ENCODE results near the gene MMP24OS.
A peak's percentile ranks its signal among the peaks of the same experiment; 100 is the strongest.
"Not testable (repeated sequence)": the region's sequence is repeated elsewhere in the genome, so short reads cannot be mapped to it uniquely, and the experiment has no call there.

Gene MMP24OS

DNA sequence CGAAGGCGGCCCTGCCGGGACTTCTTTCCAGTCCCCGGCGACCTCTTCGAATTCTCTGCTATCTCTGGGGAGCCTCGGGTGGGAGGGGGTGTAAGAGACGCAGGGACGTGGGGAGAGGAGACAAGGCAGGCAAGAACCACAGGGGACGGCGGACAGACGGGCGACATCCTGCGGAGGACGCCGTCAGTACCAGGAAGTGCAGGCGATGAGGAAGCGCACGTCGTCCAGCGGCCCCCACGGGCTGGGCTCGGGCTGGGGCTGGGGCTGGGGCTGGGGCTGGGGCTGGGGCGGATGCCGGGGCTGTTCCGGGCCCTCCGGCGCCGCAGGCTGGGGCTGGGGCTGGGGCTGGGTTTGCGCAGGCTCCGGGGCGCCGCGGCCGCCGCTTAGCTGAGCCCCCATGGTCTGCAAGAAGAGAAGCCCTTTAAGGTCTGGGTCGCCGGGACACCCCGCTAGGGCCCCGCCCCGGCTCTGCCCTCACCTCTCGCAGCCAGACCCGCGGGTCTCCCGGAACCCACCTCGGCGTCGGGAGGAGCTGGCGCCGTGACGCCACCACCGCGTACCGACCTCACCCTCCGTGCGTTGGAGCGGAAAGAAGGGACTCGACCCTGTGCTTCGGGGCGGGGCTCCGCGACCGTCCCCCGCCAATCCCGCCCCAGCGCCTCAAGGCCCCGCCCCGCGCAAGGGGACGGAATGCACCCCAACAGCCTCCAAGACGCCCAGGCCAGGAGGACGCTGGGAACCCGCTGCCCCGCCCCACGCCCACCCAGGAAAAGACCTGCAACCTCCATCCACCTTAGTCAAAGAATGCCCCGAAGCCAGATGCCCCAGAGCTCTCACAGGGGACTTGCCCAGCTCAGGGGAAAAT is at the start of gene MMP24OS:
TSS of gene MMP24OS (minus strand) at position 592 of the 865 bp plus-strand sequence. CDS start at position 399, 193 bp downstream.
- DNase-seq = peak; percentile 22

DNA sequence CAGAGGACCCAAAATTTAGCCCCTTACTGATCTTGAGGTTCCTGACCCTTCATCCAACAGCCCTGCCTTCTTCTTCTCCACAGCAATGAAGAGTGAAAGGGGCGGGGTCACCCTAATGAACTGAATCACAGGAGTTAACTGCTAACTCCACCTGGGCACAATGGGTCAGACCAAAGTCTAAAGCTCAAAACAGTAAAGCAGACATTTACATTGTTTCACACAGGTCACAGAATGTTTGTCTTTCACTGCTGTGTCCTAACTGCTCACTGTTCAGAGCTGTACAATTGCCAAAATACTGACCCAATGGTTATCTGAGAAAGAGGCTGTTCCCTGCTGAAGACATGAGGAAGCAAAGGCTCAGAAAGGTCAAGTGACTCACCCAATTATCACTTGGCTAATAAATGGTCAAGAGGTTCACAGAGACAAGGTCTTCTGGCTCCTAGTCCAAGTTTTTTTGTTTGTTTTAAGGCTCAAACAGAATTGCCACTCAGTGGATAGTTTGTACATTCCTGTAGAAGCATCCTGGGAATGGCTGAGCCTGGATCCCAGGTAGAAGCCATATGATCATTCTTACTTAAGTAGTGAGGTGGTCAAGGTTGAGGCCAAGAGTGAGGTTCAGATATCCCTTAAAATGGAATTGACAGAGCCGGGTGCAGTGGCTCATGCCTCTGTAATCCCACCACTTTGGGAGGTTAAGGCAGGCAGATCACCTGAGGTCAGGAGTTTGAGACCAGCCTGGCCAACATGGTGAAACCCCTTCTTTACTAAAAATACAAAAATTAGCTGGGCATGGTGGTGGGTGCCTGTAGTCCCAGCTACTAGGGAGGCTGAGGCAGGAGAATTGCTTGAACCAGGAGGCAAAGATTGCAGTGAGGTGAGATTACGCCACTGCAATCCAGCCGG is 49.4 kb upstream of the MMP24OS start:
- DNase-seq = no peak

DNA sequence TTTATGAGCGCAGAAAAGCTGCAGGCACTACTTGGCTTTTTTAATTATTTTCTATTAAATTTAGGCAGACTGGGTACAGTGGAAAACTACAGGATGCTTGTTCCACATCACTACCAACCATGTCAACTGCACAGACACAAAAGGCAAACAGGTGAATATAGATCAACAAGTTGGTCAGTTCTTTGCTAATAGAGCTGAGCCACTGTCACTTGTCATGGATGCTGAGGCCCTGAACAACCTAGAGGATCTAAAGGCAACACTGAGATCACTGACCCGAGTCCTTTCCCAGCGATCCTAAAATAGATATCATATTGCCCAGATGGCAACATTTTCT is 48.8 kb upstream of the MMP24OS start:
- DNase-seq = no peak

DNA sequence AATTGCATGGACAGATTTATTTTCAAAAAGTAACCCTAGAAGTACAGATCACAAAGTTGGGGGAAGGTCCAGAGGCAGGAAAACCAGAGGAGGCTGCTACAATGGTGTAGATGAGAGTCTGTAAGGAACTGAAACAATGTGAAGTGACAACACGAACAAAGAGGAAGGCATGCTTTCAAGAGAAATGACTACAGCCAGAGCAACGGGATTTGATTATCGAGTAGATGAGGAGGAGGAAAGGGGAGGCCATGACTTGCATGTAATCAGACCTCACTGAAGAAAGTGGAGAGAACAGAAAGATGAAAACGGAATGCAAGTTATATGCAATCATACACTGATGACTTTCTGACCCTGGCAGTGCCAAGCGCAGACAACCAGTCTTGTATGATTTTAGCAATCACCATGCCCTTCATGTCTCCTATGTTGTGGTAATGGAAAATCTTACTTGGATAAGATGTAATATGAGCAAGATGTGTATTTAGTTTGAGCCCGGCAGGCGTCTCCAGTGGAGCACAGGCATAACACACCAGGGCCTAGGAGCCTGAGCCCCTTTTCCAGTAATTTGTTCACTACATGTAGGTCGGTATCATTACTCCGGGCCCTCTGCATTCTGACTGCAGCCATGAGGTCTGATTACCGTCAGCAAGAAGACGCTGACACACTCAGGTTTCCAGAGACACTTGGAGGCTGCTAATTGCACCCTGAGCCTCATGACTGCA is 48.3 kb upstream of the MMP24OS start:
- DNase-seq = no peak

DNA sequence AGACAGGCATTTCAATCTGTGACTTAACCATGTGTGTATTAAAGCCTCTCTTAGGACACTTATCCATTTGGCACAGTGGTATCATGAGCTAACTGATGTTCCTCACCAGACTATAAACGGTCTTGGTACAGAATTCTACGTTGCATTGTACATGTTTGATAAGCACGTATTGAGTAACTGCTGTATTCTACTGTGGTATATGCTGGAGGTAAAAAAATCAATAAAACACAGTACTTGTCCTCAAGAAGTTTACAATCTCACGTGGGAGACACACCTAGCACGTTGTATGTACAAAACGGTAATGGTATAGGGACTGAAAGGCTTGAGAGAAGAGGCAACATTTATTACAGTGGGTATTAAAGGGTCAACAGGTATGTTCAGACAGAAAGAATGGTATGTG is 47.5 kb upstream of the MMP24OS start:
- no peak for DNase-seq

DNA sequence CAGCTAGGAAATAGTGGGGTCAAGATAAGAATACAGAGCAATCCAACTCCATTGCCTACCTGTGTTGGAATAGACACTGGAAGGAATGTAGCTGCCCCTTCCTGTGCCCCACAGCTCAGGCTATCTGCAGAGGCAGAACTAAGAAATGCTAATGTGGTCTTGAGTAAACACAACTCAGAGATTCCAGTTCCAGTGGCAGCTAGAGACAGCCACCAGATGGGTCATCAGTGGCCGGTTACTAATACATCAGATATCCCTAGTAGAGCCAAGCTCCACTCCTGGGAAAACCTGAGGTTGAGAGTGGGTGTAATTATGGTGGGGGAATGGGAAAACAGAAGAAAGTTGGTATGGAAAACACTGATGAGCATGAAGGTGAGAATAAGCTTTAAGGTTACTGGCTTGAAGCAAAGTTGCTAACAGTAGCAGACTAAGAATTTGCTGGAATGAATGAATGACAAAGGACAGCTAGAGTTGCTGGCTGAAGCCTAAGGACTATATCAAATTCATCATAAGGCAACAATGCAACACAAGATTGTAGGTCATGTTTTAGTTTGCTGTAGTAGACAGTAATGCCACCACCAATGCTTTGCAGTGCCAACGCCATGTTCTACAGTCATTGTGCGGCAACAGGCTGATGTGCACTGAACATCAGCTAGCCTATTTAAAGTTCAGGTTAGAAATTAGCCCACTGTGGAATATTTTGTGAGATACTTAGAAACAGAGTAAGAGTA is 42.6 kb upstream of the MMP24OS start:
- DNase-seq = no peak

DNA sequence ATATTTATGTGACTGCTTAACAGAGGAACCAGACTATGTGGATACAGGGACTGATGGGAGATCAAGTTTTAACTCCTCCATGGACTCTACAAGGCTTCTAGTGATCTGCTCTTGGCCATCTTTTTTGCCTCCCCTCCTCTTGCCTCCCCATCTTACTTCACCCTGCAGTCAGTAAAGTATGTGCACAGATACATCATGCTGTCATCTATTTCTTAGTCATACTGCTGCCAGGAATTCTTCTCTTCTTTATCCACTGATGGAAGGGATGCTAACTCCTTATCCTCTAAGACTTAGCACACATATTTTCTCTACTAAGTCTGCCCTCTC is 41.9 kb upstream of the MMP24OS start:
- no peak for DNase-seq

DNA sequence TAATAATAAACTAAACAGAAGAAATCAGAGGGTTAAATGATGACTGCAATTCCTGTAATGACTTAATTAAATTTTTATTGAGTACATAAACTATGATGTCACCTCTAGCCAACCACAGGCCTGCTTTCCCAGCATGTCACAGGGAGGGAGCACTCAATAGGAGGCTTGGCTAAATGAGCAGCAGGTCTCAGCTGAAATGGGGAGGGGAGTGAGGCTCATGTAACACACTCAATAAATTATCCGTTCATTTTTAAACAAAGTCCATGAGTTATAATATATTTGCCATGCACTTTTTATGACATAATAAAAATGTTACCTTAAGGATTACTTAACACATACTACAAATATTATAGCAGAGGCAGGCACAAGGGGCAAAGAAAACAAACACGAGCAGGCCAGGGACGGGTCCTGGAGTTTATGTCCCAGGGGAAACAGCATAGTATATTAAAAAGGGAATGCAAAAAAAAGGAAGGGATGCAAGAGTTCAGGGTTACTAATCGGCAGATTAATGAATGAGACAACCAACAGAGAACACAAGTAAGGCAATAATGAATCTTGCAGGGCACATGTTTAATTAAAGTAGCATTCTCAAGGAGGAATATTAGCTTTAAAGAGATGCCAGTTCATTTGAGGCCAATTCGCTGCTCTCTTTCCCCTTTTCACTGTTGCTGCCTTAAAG is 41.4 kb upstream of the MMP24OS start:
- DNase-seq = no peak

DNA sequence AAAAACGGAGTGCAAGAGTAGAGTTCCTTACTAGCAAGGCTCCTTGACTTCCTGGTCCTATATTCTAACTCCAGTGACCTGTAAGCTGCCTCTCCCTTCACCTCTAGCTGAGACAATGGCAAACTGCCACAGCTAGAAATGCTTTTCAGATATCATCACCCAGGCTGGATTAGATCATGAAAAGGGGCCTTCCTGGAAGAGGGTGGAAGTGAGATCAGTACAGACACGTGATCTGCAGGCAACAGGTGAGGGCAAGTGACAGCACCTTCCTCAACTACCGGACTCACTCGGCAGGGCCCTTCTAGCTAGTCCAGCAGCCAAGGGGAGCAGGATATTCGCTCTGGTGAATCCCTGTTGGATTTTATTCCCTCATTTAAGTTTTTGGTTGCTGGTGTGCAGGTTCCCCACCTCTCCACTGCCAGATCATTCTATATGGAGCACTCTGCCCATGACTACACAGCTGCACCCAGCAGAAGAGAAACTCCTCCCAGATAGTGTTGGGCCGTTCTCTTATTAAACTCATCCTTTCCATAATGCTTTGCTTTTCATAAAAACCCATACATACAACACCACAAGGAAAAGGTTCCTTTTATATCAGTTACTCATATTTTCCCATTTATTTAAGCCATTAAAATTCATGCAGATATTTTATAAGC is 40.7 kb upstream of the MMP24OS start:
- no peak for DNase-seq

DNA sequence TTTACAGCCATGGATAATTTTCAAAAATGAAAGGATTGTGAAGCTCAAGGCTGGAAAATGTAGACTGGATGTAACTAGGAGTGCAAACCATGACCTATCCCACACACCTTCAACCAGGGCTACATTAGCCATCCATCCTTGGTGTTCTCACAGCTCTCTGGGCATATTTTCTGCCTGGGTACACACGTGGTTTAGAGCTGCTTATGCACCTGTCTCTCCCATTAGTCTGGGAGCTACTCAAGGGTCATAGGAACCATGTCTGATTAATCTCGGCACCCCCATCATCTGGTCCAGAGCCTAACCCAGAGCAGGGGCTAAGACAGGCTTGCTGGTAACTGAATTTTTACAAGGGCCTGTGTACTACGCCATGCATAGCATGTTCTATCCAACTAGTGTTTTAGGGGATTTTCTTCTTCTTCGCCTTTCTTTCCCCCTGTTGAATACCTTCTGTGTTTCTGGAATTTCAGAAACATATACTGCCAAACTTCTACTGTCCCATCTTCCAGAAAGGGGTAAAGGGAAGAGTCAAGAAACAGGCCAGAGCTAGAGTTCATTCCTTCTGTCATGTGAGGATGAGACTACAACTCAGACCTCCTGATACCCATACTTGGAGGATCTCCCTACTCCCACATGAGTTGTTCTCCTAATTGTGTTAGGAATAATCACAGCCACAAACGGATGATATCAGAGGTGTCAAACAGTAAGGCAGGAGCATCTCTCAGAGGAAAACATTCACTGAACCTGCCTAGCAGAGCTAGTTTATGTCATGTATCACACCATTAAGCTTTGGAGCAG is 39.7 kb upstream of the MMP24OS start:
- no peak for DNase-seq

DNA sequence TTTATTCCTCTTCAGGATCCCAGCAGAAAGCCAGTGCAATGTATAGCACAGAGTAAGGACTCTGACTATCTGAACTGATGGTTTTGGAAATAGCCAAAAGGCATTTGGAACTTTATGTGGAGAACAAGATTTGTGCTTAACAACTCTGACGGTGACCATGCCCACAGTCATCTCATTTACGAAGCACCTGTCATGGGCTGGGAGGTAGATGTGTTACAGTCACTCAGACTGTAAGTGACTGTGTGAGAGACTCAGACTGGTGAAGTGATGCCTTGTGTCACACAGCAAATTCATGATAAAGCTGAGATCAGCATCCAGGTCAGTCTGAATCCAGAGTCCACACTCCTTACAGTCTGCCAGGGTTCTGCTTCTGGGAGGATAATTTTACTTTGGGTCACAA is 38.2 kb upstream of the MMP24OS start:
- no peak for DNase-seq

DNA sequence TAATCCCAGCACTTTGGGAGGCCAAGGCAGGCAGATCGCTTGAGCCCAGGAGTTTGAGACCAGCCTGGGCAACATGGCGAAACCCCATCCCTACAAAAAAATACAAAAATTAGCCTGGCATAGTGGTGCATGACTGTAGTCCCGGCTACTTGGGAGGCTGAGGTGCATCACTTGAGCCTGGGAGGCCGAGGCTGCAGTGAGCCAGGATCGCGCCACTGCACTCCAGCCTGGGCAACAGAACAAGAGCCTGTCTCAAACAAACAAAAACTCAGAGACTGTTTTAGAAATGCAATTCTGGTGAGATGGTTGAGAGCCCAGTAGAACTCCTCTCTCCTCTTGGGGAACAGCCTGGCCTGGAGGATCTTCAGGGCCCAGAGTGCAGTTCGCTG is 37.7 kb upstream of the MMP24OS start:
- DNase-seq = not testable (repeated sequence)

DNA sequence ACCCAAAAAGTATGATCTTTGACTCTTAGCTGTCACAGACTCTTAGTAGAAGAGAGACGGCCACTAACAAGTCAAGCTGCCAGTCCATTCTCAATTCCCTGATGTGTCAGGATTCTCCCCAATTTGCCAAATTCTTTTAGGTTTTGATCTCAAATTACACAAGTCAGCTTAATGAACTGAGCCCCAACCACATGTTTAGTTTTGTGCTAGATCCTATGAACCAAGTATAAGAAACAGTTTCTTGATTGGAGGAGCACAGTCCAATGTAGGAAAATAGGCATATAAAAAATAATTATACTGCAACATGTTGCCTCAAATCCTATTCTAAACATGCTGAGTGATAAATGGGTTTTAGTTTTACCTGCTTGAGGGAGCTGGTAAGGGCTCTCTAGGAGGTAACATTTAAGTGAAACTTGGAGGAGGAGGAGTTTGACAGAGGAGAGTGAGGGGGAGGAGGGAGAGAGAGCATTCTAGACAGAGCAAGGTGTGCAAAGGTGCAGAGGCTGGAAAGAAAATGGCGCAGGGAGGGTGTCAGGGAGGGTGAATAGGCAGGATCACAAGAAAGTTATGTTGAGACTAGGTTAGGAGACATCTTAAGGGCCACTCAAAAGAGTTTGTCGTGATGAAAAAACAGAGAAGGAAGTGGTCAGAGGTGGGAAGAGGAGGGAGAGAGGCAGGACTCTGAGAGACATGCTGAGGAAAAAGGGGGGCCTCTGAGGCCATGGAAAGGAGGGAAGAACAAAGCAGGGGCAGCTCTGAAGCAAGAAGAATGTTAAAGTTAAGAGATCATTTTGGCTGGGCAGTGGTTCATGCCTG is 37.1 kb upstream of the MMP24OS start:
- peak; percentile 25 for DNase-seq

DNA sequence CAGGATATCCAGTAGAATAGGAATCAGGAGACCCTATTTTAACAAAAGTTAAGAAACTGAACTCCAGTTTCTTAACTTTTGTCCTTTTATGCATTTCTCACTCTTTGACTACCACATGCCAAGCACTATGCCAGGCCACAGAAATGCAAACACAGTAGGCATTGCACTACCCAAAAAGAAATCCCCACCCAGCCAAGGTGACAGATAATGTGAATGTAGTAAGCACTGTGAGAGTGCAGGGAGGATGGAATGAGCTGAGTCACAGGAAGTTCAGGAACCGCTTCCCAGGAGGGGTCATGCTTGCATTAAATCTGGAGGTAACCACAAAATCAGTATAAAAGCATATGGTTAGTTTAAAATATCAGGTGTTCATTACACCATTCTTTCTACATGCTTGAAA is 34.4 kb upstream of the MMP24OS start:
- peak; percentile 36 for DNase-seq

DNA sequence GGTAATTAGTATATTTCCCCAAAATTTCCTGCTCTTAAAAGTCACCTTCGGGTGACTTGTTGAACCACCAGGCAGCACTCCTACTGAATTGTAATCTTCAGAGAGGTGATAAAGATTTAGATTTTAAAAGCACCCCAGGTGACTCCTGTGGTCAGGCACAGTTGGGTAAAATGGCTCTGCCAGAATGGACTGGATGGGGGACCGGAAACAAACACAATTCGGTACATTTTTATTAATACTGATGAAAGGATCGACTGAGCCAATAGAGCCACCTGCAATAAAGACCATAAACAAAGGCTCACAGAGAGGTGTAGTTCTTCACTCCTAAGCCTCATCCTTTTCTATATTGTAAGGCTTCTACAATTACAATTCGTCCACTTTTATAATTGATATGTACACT is 33.9 kb upstream of the MMP24OS start:
- no peak for DNase-seq

DNA sequence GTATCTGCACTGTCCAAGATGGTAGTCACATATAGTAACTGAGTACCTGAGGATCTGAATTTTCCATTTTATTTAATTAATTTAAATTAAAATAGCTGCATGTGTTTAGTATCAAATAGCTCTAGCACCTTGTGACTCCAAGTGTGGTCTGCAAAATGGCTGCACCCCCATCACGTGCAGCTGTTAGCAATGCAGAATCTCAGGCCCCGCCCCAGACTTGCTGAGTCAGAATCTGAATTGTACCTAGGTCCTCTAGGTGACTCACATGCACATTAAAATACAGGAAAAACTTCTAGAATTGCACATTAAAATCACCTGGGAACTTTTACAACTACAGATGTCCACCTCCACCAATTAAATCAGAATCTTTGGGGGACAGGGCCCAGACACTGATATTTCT is 33.5 kb upstream of the MMP24OS start:
- DNase-seq = no peak

DNA sequence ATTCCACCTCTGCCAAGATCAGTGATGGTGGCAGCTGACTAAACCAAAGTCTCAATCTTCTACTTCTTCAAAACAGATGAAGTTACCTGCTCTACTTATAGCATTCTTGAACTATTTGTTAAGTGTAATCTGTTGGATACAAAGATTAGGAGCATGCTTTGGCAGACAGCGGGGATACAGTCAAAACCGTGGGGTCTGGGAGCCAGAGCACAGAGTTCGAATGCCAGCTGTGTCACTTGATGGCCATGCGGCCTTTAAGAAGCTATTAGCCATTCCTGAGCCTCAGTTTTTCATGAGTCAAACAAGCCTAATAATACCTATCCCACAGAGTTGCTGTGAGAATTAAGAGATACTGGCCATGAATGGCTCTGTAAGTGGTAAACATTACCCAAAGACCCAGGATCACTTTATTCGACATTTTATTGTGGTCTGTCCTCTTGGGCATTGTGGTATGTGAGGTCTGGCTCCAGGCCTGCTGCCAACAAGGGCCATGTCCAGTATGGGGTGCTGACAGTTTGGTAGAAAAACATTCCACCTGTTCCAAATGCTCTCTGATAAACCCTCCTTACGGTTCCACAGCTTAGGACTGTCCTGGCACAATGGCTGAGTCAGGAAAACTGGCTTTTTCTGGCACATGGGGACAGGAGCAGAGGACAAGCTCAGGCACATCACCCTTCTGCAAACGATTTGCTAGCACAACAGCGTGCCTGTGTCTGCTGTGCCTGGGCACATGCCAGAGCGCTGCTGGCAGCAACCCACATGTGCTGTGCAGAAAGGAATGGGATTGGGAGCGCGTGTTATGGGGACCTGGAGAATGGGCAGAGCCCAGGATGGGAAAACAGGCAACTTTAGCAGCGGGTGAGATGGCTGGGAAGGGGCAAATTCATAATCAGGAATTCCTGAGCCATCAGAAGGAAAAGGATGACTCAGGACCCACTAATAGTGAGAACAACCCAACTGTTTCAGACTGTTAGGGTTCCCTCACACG is 30.0 kb upstream of the MMP24OS start:
- no peak for DNase-seq

DNA sequence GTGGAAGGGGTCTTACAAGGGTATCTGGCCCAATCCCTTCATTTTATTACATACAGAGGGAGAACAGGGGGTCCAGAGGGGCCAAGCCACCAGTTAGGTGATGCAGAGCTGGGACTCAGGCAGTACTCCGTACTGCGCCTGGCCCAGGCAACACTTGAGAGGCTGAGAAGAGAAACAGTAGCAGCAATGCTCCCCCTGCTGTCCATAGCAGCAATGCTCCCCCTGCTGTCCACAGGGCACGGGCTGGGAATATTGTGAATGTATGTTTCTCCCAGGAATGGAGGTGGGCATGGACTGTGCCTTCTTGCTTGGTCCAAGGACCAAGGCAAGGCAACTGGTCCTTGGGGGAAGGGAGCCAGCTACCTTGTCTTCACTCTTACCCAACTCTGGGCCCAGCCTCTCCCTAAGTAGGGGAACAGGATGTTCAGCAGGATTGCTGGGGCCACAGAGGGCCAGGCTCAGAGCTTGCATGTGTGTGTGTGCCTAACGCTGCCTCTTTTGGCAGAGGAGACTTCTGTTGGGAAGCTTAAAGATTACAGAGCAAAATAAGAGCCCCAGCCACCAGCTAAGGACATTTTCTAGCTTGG is 29.1 kb upstream of the MMP24OS start:
- DNase-seq = no peak
